Stomach (tissue), 9 donors: ENCODE data around the gene ZNF181. TPM values are rescaled to one million over a fixed set of nuclear protein-coding genes. Genes with fewer than 3 reads are reported as not detected.

Experiments
- DNase-seq, 2 donors: peaks; one replicate each; pipeline versions ENCODE4 v3.0.0 to v3.0.0-alpha.2; 2013 to 2019
- H3K27ac ChIP-seq, 5 donors: fragments of 200-600 bp in 4 of 5; sonication (generic) in 4 of 5; one replicate each; pipeline ENCODE4 v1.5.1; 2013 to 2019; ENCODE audit warnings: mild to moderate bottlenecking in 1 of 5, moderate library complexity in 1 of 5
- H3K27me3 ChIP-seq, 3 donors: fragments of 200-600 bp; sonication (generic); one replicate each; pipeline ENCODE4 v1.5.1; 2017 to 2019; ENCODE audit warnings: mixed run types in 1 of 3
- H3K36me3 ChIP-seq, 4 donors: fragments of 200-600 bp; sonication (generic); 1 replicate in 3 of 4; 2 replicates in 1 of 4; pipeline ENCODE4 v1.5.1; 2016 to 2019
- H3K4me1 ChIP-seq, 4 donors: fragments of 200-600 bp; sonication (generic); one replicate each; pipeline ENCODE4 v1.5.1; 2016 to 2019
- H3K4me3 ChIP-seq, 4 donors: fragments of 200-600 bp; sonication (generic) in 3 of 4; one replicate each; pipeline ENCODE4 v1.5.1; 2016 to 2019; ENCODE audit warnings: mild to moderate bottlenecking in 1 of 4
- H3K9me3 ChIP-seq, 4 donors: fragments of 200-600 bp; sonication (generic); one replicate each; pipeline ENCODE4 v1.5.1; 2016 to 2019
- CTCF ChIP-seq, 7 experiments: fragments of 450-650 bp in 4 of 7; fragments of 200-600 bp in 3 of 7; sonication (generic) in 3 of 7; IDR thresholded peaks; one replicate each; pipeline ENCODE4 v1.5.1; 2016 to 2019; ENCODE audit warnings: antibody characterized with exemption in 7 of 7, control low read depth in 2 of 7, mild to moderate bottlenecking in 1 of 7
- EP300 ChIP-seq: sonication (generic); formaldehyde crosslinking; IDR thresholded peaks from one replicate; pipeline ENCODE4 v1.6.1; 2017; ENCODE audit warnings: antibody characterized with exemption
- POLR2A ChIP-seq, 4 donors: fragments of 450-650 bp; IDR thresholded peaks; one replicate each; pipeline ENCODE4 v1.6.1; 2016; ENCODE audit warnings: antibody characterized with exemption in 4 of 4, control low read depth in 2 of 4, mild to moderate bottlenecking in 1 of 4, moderate library complexity in 1 of 4
- POLR2AphosphoS5 ChIP-seq, 3 donors: sonication (generic); formaldehyde crosslinking; IDR thresholded peaks; one replicate each; pipeline ENCODE4 v1.6.1; 2016; ENCODE audit warnings: antibody characterized with exemption in 3 of 3
- WGBS, 5 donors: extraction: QIAGEN DNeasy Blood & Tissue Kit in 3 of 5; methylation state at CpG; one replicate each; pipeline versions ENCODE4 v1.1.5 to v1.1.7; 2013 to 2018; 5-methylcytosine and 5-hydroxymethylcytosine counted together
- intact Hi-C: fragments of 100-400 bp; cut with DNase I; formaldehyde crosslinking; loops from one replicate; pipeline ENCODE4 v1.15.1; 2023; ENCODE audit warnings: low total_unique reads
- polyA plus RNA-seq, 3 donors: library from polyadenylated mRNA; stranded (reverse); fragments of 200-250 nt; gene quantifications; one replicate each; pipeline ENCODE4 v1.2.3, GENCODE V29; 2013
- total RNA-seq, 5 donors: library from RNA; depleted of rRNA; stranded (reverse); fragments of >200 nt; gene quantifications; one replicate each; pipeline versions ENCODE4 v1.1.0 to v1.2.3, GENCODE V29; 2014 to 2016
- donor health status: healthy with polysubstance abuse.
- donor health status: Bipolar disorder and iron deficiency.
- donor health status: healthy.

ZNF181 gene
- total and polyA plus RNA-seq, 8 donors: 2.3 to 43.2 (median 9.6) TPM

- H3K27me3 ChIP-seq: no peaks in the 10 kb centered on the region
- intact Hi-C loops: no loop called here
- TF ChIP-seq POLR2AphosphoS5 (IDR thresholded peaks at IDR 0.05) (no peak), EP300 (no peak), POLR2A (IDR thresholded peaks at IDR 0.05) (no peak), CTCF (IDR thresholded peaks at IDR 0.05) (no peak)
- WGBS, 5 donors: 63 to 80% (median 69%) methylated on average over 1 of the region's 1 CpG
- peaks cover 18 to 71% (median 53%) of the 10 kb centered on the region in 4 donors for H3K9me3 ChIP-seq
- H3K4me1 ChIP-seq: no peaks in the 10 kb centered on the region
- H3K36me3 ChIP-seq: peaks cover 9 to 16% (median 14%) of the 10 kb centered on the region in 4 donors
- H3K4me3 ChIP-seq: no peak overlapping the region
- DNase-seq: no peak
- no peak overlapping the region for H3K27ac ChIP-seq
Observed at GRCh38 chr19:34688592-34688991, 45.5 kb upstream of the ZNF181 start.

- TF ChIP-seq POLR2AphosphoS5 (IDR thresholded peaks at IDR 0.05): no peak
- no peak for TF ChIP-seq CTCF (IDR thresholded peaks at IDR 0.05)
- TF ChIP-seq POLR2A (IDR thresholded peaks at IDR 0.05): no peak
- no peak for TF ChIP-seq EP300
- Histone ChIP-seq H3K4me3 (no peak overlapping the region), H3K36me3 (no peaks in the 10 kb centered on the region), H3K27ac (no peak overlapping the region), H3K27me3 (no peaks in the 10 kb centered on the region), H3K9me3 (peaks cover 5 to 53% (median 40%) of the 10 kb centered on the region in 4 donors), H3K4me1 (no peaks in the 10 kb centered on the region)
- 75 to 91% (median 87%) methylated on average over 3 of the region's 3 CpGs for WGBS, 5 donors
- intact Hi-C loops: no loop called here
- DNase-seq: no peak
Observed at GRCh38 chr19:34690372-34690771, 43.7 kb upstream of the ZNF181 start.

- H3K4me1 ChIP-seq: no peaks in the 10 kb centered on the region
- H3K9me3 ChIP-seq: peaks cover 0 to 31% (median 20%) of the 10 kb centered on the region in 4 donors
- intact Hi-C loops: no loop called here
- H3K27ac ChIP-seq: no peak overlapping the region
- no peak overlapping the region for H3K4me3 ChIP-seq
- TF ChIP-seq POLR2AphosphoS5 (IDR thresholded peaks at IDR 0.05) (no peak), POLR2A (IDR thresholded peaks at IDR 0.05) (no peak), CTCF (IDR thresholded peaks at IDR 0.05) (no peak), EP300 (no peak)
- no peaks in the 10 kb centered on the region for H3K27me3 ChIP-seq
- no peaks in the 10 kb centered on the region for H3K36me3 ChIP-seq
- WGBS, 5 donors: 45 to 62% (median 55%) methylated on average over 2 of the region's 2 CpGs
- DNase-seq: no peak
Observed at GRCh38 chr19:34692549-34692948, 41.5 kb upstream of the ZNF181 start.

- TF ChIP-seq POLR2AphosphoS5 (IDR thresholded peaks at IDR 0.05) (no peak), EP300 (no peak), CTCF (IDR thresholded peaks at IDR 0.05) (no peak), POLR2A (IDR thresholded peaks at IDR 0.05) (no peak)
- 34 to 59% (median 45%) methylated on average over 2 of the region's 2 CpGs for WGBS, 5 donors
- Histone ChIP-seq H3K9me3 (peaks cover 0 to 27% (median 15%) of the 10 kb centered on the region in 4 donors), H3K27ac (no peak overlapping the region), H3K4me1 (no peaks in the 10 kb centered on the region), H3K4me3 (no peak overlapping the region), H3K27me3 (no peaks in the 10 kb centered on the region), H3K36me3 (no peaks in the 10 kb centered on the region)
- DNase-seq: no peak
- intact Hi-C loops: no loop called here
Observed at GRCh38 chr19:34707661-34708060, 26.4 kb upstream of the ZNF181 start.
